T-helper 17 cell (primary cell): ENCODE results near the gene HTT. TPM values are rescaled to one million over a fixed set of nuclear protein-coding genes. Genes with fewer than 3 reads are reported as not detected.

Source experiments
- ATAC-seq: fragments of 150-1000 bp; cut with Tn5 transposase; 2 replicates; pipeline ENCODE4 v1.10.0; 2021; ENCODE audit warnings: mild to moderate bottlenecking, moderate library complexity
- DNase-seq, 3 donors: peaks; one replicate each; pipeline versions ENCODE4 v3.0.0 to v3.0.0-alpha.2; 2020 to 2021
- H3K9me3 ChIP-seq: one replicate; pipeline ENCODE4 v1.7.0; 2013; ENCODE audit warnings: low read length, mild to moderate bottlenecking; ENCODE audit not compliant: control insufficient read depth, poor library complexity, severe bottlenecking
- H3K27ac Mint-ChIP-seq: one replicate; pipeline ENCODE4 v1.8.0; 2022; ENCODE audit warnings: mild to moderate bottlenecking, moderate library complexity, mixed read lengths
- H3K27me3 Mint-ChIP-seq: one replicate; pipeline ENCODE4 v1.8.0; 2022; ENCODE audit warnings: mixed read lengths
- H3K36me3 Mint-ChIP-seq: one replicate; pipeline ENCODE4 v1.8.0; 2022; ENCODE audit warnings: low read depth, mixed read lengths
- H3K4me1 Mint-ChIP-seq: one replicate; pipeline ENCODE4 v1.8.0; 2022; ENCODE audit warnings: mild to moderate bottlenecking, mixed read lengths
- H3K4me3 Mint-ChIP-seq: one replicate; pipeline ENCODE4 v1.8.0; 2022; ENCODE audit warnings: mild to moderate bottlenecking, moderate library complexity, mixed read lengths
- total RNA-seq, 4 donors: library from RNA in 2 of 4; stranded (reverse) in 2 of 4; gene quantifications; one replicate each; pipeline ENCODE4 v1.2.3 and lab custom pipeline; 2022 to 2026

The HTT gene
- total RNA-seq, 2 donors from 2014 or later = 83.9 to 89.9 TPM

GRCh38 chr4:3186609-3187008, 112.1 kb downstream of the HTT start:
- no peaks in the 10 kb centered on the region for H3K9me3 ChIP-seq
- no peaks in the 10 kb centered on the region for H3K27me3 Mint-ChIP-seq
- H3K4me1 Mint-ChIP-seq = peaks cover 16% of the 10 kb centered on the region
- H3K27ac Mint-ChIP-seq = no peak overlapping the region
- no peak overlapping the region for H3K4me3 Mint-ChIP-seq
- H3K36me3 Mint-ChIP-seq = peaks cover 24% of the 10 kb centered on the region
- ATAC-seq = no peak
- no peak for DNase-seq

GRCh38 chr4:3188118-3188517, 113.6 kb downstream of the HTT start:
- peaks cover 22% of the 10 kb centered on the region for H3K4me1 Mint-ChIP-seq
- no peak overlapping the region for H3K27ac Mint-ChIP-seq
- no peak for DNase-seq
- peaks cover 24% of the 10 kb centered on the region for H3K36me3 Mint-ChIP-seq
- no peaks in the 10 kb centered on the region for H3K9me3 ChIP-seq
- no peak for ATAC-seq
- no peaks in the 10 kb centered on the region for H3K27me3 Mint-ChIP-seq
- H3K4me3 Mint-ChIP-seq = no peak overlapping the region

- no peak for DNase-seq
- Mint-ChIP-seq H3K27me3 (no peaks in the 10 kb centered on the region), H3K36me3 (peaks cover 16% of the 10 kb centered on the region), H3K27ac (no peak overlapping the region), H3K4me3 (no peak overlapping the region), H3K4me1 (peaks cover 20% of the 10 kb centered on the region)
- no peak for ATAC-seq
- no peaks in the 10 kb centered on the region for H3K9me3 ChIP-seq
Measured at GRCh38 chr4:3189459-3189858, 115.0 kb downstream of the HTT start.

GRCh38 chr4:3190549-3190948, 116.1 kb downstream of the HTT start:
- Mint-ChIP-seq H3K36me3 (peaks cover 15% of the 10 kb centered on the region), H3K4me3 (no peak overlapping the region), H3K27me3 (no peaks in the 10 kb centered on the region), H3K4me1 (peaks cover 23% of the 10 kb centered on the region), H3K27ac (peak overlapping the region; percentile 76)
- DNase-seq (no peak), ATAC-seq (no peak)
- no peaks in the 10 kb centered on the region for H3K9me3 ChIP-seq

- ATAC-seq (no peak), DNase-seq (no peak)
- H3K27me3 Mint-ChIP-seq = no peaks in the 10 kb centered on the region
- peaks cover 16% of the 10 kb centered on the region for H3K36me3 Mint-ChIP-seq
- no peaks in the 10 kb centered on the region for H3K9me3 ChIP-seq
- peaks cover 36% of the 10 kb centered on the region for H3K4me1 Mint-ChIP-seq
- H3K4me3 Mint-ChIP-seq = no peak overlapping the region
- H3K27ac Mint-ChIP-seq = no peak overlapping the region
Measured at GRCh38 chr4:3192188-3192587, 117.7 kb downstream of the HTT start.

GRCh38 chr4:3192827-3193226, 118.3 kb downstream of the HTT start:
- Mint-ChIP-seq H3K4me3 (no peak overlapping the region), H3K36me3 (peaks cover 18% of the 10 kb centered on the region), H3K27ac (no peak overlapping the region), H3K4me1 (peaks cover 42% of the 10 kb centered on the region), H3K27me3 (no peaks in the 10 kb centered on the region)
- DNase-seq (no peak), ATAC-seq (no peak)
- no peaks in the 10 kb centered on the region for H3K9me3 ChIP-seq

- H3K9me3 ChIP-seq = no peaks in the 10 kb centered on the region
- Mint-ChIP-seq H3K27ac (no peak overlapping the region), H3K36me3 (peaks cover 18% of the 10 kb centered on the region), H3K4me1 (peaks cover 42% of the 10 kb centered on the region), H3K27me3 (no peaks in the 10 kb centered on the region), H3K4me3 (peak overlapping the region; percentile 21)
- no peak for ATAC-seq
- DNase-seq = no peak
Measured at GRCh38 chr4:3193531-3194203, 119.2 kb downstream of the HTT start.

- Mint-ChIP-seq H3K27me3 (no peaks in the 10 kb centered on the region), H3K36me3 (peaks cover 11% of the 10 kb centered on the region), H3K4me3 (peak overlapping the region; percentile 61), H3K27ac (peak overlapping the region; percentile 84), H3K4me1 (peaks cover 39% of the 10 kb centered on the region)
- no peaks in the 10 kb centered on the region for H3K9me3 ChIP-seq
- no peak for DNase-seq
- ATAC-seq = no peak
Measured at GRCh38 chr4:3196670-3197359, 122.3 kb downstream of the HTT start.

- H3K9me3 ChIP-seq = no peaks in the 10 kb centered on the region
- H3K27ac Mint-ChIP-seq = peak overlapping the region; percentile 84
- H3K27me3 Mint-ChIP-seq = no peaks in the 10 kb centered on the region
- H3K36me3 Mint-ChIP-seq = peaks cover 11% of the 10 kb centered on the region
- peak overlapping the region; percentile 56 for H3K4me3 Mint-ChIP-seq
- peaks cover 43% of the 10 kb centered on the region for H3K4me1 Mint-ChIP-seq
- ATAC-seq (no peak), DNase-seq (no peak)
Measured at GRCh38 chr4:3197366-3198105, 123.1 kb downstream of the HTT start.

- DNase-seq = no peak
- Mint-ChIP-seq H3K27ac (no peak overlapping the region), H3K4me1 (peaks cover 47% of the 10 kb centered on the region), H3K36me3 (peaks cover 11% of the 10 kb centered on the region), H3K4me3 (no peak overlapping the region), H3K27me3 (no peaks in the 10 kb centered on the region)
- no peaks in the 10 kb centered on the region for H3K9me3 ChIP-seq
- ATAC-seq = no peak
Measured at GRCh38 chr4:3198906-3199305, 124.4 kb downstream of the HTT start.

- Mint-ChIP-seq H3K27me3 (no peaks in the 10 kb centered on the region), H3K36me3 (peaks cover 9% of the 10 kb centered on the region), H3K4me1 (peaks cover 44% of the 10 kb centered on the region), H3K4me3 (no peak overlapping the region), H3K27ac (no peak overlapping the region)
- no peaks in the 10 kb centered on the region for H3K9me3 ChIP-seq
- no peak for DNase-seq
- no peak for ATAC-seq
Measured at GRCh38 chr4:3199653-3200422, 125.4 kb downstream of the HTT start.

GRCh38 chr4:3200423-3201090, 126.1 kb downstream of the HTT start:
- Mint-ChIP-seq H3K27me3 (no peaks in the 10 kb centered on the region), H3K4me3 (no peak overlapping the region), H3K36me3 (peaks cover 6% of the 10 kb centered on the region), H3K4me1 (peaks cover 39% of the 10 kb centered on the region), H3K27ac (no peak overlapping the region)
- no peak for ATAC-seq
- DNase-seq = no peak
- no peaks in the 10 kb centered on the region for H3K9me3 ChIP-seq
